ENCODE measurements around the gene TTLL11.
"Not testable (repeated sequence)": the region's sequence is repeated elsewhere in the genome, so short reads cannot be mapped to it uniquely, and the experiment has no call there.

Gene TTLL11

GRCh38 chr9:122125158-122125508 is 32.0 kb upstream of the TTLL11 start:
- peak; percentile 79 for DNase-seq

DNA sequence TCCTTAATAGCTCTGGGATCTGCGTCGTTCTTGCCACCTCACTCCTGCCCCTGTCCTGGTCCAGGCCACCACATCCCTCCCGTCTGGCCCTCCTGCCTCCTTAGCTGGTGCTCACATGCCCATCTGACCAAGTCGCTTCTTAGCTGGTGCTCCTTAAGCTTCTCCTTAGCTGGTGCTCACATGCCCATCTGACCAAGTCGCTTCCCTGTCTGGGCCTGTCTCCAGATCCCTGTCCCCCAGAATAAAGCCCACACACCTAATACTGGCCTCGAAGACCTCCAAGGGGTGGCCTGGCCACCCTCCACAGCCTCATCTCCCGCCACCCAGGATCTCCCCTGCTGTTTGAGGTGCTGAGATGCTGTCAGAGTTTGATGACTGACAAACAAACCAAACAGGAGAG is 31.4 kb upstream of the TTLL11 start:
- DNase-seq, result no peak

DNA sequence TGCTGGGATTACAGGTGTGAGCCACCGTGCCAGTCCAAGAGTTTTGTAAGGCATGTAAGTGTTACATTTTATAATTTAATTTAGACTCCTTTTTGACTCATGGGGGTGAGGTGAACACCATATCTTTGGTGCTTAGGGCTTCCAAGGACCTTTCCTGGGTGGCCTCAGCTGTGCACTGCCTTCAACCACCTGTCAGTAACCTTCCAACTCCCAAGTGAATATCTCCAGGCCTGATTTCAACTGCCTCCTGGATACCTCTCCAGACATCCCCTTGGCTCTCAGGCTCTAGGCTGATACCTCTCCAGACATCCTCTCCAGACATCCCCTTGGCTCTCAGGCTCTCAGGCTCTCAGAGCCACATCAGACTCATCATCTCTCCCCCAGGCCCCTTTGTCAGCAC is 30.9 kb upstream of the TTLL11 start:
- DNase-seq, result no peak

DNA sequence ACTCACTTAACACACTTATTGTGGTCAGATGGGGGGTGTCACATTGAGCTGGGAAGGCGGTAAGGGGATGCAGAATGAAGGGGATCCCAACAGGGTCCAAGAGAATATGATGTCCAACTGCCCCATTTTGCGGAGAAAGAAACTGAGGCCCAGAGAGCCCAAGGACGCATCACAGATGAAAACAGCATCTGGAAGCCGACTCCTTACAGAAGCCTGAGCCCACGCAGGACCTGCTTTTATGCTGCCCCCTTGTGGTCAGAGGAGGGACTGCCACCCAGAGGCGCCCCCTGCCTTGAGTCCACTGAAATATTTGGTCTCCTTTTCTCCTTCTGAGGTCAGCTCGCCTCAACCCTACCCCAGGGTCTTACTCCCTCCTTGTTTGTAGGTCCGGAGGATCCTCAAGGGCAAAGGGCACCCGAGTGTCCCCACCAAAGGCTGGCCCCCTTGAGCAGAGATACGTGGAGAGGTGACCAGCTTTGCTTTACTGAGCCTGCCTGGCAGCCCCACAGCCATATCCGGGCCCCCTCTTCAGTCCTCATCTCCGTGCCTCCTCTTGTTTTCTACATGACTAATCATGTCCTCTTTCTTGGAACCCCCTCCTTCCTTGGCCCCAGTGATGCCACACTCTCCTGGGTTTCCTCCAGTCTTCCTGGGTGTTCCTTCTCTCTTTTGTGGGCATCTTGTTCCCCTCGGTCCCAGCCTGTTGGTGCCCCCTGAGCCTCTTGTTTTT is 30.0 kb upstream of the TTLL11 start:
- peak; percentile 69 for DNase-seq

- DNase-seq, result no peak
These were observed 29.4 kb upstream of the TTLL11 start for GRCh38 chr9:122122468-122122867.

GRCh38 chr9:122121931-122122330 is 28.8 kb upstream of the TTLL11 start:
- DNase-seq, result no peak

DNA sequence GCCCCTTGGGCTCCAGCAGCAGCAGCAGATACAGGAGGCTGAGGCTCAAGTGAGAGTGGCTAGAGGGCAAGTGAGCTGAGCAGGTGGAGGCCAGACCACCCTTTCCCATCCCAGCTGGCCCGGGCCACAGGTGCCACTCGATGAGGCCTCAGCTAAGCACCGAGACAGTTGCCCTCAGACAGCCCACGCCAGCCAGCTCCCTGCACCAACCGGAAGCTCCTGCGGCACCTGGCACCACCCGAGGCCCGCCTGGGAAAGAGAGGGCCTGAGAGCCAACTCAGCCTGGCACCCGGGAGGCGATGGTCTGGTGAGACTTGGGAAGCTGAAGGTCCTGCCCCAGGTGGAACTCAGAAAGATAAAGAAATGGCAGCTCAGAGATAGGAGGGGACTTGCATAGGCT is 28.3 kb upstream of the TTLL11 start:
- DNase-seq, result no peak

DNA sequence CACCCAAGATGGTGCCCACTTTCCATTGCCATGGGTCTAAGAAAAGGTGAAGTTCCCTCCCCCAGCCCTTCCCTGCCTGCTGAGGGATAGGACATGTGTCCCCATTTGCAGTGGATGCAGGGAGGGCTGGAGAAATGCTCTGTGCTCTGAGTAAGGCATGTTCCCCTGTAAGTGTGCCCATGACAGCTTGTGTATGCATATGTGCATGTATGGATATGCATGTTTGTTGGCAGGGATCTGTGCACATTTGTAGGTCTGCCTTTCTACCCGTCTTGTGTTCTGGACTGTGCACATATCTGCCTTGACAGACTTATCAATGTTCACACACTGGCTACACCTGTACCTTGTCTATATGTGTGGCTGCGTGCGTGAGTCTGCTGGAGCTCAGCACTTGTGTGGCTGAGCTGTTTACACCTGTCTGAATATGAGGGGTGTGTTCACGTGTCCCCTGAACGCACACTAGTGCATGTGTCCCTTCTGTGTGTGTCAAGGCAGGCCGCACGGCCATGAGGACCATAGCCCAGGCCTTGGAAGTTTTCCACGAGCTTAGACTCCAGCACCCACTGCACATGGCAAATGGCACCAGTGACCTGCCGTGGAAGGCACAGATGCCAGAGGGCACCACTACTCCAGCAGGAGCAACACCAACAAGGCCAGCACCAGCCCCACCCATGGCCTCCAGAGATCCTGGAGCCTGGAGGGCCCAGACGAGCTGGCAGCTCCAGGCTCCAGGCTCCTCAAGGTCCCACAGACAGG is 27.4 kb upstream of the TTLL11 start:
- no peak for DNase-seq

GRCh38 chr9:122119721-122120120 is 26.6 kb upstream of the TTLL11 start:
- DNase-seq, result no peak

GRCh38 chr9:122119166-122119521 is 26.0 kb upstream of the TTLL11 start:
- no peak for DNase-seq

DNA sequence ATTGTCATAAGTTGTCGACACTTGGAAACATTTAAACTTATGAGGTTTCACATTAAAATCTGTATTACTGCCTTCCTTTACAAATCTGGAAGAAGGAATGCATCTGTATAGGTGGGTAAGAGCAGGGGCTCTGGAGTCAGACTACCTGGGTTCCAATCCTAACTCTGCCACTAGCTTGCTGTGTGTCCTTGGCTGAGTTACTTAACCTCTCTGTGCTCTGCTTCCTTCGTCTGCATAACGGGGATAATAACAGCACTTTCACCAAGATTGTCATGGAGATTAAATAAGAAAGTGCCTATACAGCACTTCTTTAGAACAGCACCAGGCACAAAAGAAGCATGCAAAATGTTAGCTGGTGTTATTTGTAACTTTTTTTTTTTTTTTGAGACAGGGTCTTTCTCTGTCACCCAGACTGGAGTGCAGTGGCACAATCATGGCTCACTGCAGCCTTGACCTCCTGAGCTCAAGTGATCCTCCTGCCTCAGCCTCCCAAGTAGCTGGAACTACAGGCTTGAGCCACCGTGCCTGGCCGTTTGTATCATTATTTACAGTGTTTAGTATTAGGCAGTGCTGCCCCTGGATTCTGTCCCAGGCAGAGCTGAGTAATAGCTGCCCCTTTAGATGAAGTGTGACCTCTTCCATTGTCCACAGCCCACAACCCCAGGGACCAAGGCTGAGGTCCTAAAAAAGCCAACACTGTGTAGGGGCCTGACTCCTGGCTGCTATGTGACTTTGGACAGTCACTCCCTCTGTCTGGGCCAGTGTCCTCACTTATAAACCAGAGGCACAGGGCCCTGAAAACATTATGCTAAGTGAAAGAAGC is 25.4 kb upstream of the TTLL11 start:
- DNase-seq, result no peak

DNA sequence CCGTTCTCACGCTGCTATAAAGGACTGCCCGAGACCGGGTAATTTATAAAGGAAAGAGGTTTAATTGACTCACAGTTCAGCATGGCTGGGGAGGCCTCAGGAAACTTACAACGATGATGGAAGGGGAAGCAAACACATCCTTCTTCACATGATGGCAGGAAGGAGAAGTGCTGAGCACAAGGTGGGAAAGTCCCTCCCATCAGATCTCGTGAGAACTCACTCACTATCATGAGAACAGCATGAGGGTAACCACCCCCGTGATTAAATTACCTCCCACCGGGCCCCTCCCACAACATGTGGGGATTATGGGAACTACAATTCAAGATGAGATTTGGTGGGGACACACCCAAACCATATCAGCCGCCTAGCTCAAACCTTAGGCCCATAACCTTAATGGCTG is 24.1 kb upstream of the TTLL11 start:
- not testable (repeated sequence) for DNase-seq

GRCh38 chr9:122116448-122117173 is 23.5 kb upstream of the TTLL11 start:
- DNase-seq, result no peak

- no peak for DNase-seq
These were observed 22.9 kb upstream of the TTLL11 start for GRCh38 chr9:122116040-122116439.

DNA sequence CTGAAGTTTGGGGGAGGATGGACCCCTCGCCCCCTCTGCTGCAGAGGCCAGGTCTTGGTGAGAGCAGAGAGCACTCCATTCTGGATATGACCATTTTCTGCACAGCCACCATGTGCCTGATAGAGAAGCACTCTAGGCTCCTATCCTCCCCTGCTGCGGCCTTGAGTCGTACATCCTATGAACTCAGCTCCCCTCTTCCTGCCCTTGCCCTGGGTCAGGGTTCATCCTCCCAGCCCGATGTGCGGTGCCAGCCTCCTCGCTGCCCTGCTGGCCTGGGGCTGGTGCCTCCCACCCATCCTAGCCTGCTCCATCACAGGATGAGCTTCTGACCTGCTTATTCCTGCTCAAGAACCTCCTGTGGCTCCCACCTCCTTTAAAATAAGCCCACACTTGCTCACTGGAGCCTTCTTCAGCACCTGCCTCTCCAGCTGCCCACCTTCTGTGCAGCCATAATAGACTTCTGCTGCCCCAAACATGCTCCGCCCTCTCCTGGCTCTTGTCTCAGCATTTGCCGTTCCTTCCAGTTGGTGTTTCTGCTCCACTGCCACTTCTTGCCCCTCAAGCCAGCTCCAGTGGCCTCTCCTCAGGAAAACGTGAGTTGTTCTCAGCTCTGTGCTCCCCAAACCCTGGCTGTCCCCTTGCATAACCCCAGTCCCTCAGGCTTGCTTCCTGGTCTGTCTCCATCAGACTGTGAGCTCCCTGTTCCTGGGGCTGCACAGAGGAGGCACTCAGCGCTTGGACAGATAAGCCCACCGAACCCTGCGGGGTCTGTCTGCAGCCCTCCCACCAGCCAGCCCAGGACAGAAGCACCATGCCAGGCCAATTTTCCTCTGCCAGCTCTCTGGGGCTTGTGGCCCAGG is 22.3 kb upstream of the TTLL11 start:
- DNase-seq, result no peak

DNA sequence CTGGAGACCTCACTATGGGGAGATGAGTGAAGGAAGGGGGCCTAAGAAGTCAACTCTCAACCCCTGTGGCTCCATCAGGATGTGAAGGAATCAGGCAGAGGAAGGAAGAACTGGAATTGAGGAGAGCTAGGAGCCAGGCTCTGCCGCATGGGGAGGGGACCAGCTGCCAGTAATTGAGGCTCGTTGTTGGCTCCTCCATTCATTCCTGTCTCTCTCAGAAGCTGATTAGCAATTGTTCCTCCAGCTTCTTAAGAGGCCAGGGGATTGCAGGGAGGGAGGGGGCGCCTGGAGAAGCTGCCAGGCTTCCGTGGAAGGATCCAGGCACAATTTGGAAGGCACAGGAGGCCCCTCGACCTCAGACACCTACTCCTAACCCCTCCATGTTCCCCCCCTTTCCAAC is 20.5 kb upstream of the TTLL11 start:
- no peak for DNase-seq

GRCh38 chr9:122112238-122112637 is 19.1 kb upstream of the TTLL11 start:
- DNase-seq, result no peak

DNA sequence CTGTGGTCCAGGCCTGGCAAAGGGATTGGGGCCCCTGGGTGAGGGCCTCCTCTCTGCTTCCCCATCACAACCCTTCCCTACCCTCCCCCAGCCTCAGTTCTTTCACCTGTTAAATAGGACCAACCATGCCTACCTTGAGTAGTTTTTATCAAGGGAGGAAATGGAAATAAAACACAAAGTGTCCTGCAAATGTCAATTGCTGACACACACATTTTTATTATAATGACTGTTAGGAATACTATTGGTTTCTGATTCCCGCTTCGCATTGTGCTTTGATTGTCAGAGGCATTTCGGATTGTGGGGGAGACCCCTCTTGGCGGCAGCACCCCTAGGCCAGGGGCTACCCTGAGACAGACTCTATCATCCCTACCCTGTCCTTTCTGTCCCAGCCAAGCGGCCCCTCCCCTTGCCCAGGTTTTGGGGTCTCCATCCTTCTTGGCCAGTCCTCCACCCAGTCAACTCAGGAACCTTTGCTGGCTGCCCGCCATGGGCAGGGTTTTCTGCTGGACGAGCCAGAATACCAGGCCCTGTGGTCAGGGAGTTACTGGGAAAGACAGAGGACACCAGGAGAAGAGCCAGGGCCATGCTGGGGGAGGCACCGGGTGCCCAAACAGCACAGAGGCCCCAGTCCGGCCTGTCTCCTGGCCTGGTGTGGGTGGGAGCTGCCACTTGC is 18.4 kb upstream of the TTLL11 start:
- DNase-seq, result no peak

DNA sequence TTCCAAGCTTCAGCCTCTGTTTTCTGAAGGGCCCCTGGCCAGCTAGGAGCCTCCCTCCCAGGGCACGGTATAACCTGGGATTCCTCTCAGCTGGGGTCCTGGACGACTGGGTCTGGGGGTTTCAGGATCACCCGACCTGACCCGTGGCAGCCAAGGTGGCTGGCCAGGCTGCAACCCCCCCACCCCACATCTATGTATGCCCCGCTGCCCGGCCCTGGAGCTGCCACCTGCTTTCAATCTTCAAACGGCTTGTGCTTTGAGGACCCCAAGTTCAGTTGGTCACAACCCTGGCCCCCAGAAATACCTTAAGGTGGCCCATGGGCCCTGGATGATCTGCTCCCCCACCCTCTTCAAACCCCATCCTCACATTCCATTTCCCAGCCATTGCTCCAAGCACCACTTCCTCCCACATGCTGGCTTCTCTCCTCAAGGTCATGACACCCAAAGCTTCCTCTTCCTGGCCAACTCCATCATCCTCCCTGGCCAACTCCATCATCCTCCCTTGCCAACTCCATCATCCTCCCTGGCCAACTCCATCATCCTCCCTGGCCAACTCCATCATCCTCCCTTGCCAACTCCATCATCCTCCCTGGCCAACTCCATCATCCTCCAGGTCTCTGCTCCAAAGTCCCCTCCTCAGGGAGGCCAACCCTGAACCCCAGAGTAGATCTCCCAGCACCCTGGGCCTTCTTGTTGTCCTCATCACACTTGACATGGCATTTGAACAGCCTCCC is 17.2 kb upstream of the TTLL11 start:
- no peak for DNase-seq

- DNase-seq, result no peak
These were observed 16.1 kb upstream of the TTLL11 start for GRCh38 chr9:122109035-122109813.
